SK-N-MC (cell line): ENCODE data around the gene RBM19.

Experiments
- EZH2 ChIP-seq: fragments of 200-600 bp; sonication (generic); IDR thresholded peaks from one replicate; pipeline ENCODE4 v1.6.1; 2017; ENCODE audit warnings: antibody characterized with exemption
- FOXP2 ChIP-seq: optimal IDR thresholded peaks from 2 replicates; pipeline ENCODE3; 2011; ENCODE audit warnings: mild to moderate bottlenecking, moderate library complexity; ENCODE audit not compliant: insufficient read depth; ENCODE audit errors: extremely low read length, control extremely low read depth
- POLR2AphosphoS5 ChIP-seq: IDR thresholded peaks from 2 replicates; pipeline ENCODE4 v1.6.1; 2012; ENCODE audit warnings: mild to moderate bottlenecking, low read depth, low read length, borderline replicate concordance

- TF ChIP-seq POLR2AphosphoS5: no peak
- TF ChIP-seq EZH2: no peak
- no peak for TF ChIP-seq FOXP2
Measured at GRCh38 chr12:113903381-113903863, 62.7 kb downstream of the RBM19 start.
